CD4-positive, alpha-beta T cell (primary cell): ENCODE data around the gene CEP170B. TPM values are rescaled to one million over a fixed set of nuclear protein-coding genes. Genes with fewer than 3 reads are reported as not detected.

ENCODE experiments used
- ATAC-seq: fragments of 200-7000 bp; cut with Tn5 transposase; one replicate; pipeline ENCODE4 v1.10.0; 2022; ENCODE audit warnings: mild to moderate bottlenecking; ENCODE audit not compliant: poor library complexity
- CTCF ChIA-PET: fragments of 350-600 bp; sonication (Branson Sonifier 250); formaldehyde crosslinking; loops from one replicate; lab custom pipeline; 2021; ENCODE audit warnings: antibody characterized with exemption, inconsistent platforms; lab: Charles Lee
- POLR2A ChIA-PET: fragments of 350-600 bp; sonication (Branson Sonifier 250); formaldehyde crosslinking; loops from one replicate; lab custom pipeline; 2021; ENCODE audit warnings: antibody characterized with exemption, inconsistent platforms; lab: Charles Lee
- DNase-seq, 14 experiments: peaks; one replicate each; pipeline ENCODE4 v3.0.0-alpha.2; 2013 to 2020; ENCODE audit warnings: mixed read lengths in 2 of 14
- H3K27ac ChIP-seq, 2 donors: one replicate each; pipeline versions ENCODE4 v1.5.1 to v1.7.0; 2013; ENCODE audit warnings: low read length in 2 of 2, low read depth in 1 of 2, mild to moderate bottlenecking in 1 of 2
- H3K27me3 ChIP-seq, 2 experiments: 1 replicate in 1 of 2; 2 replicates in 1 of 2; pipeline versions ENCODE4 v1.6.1 to v1.7.0; 2013; ENCODE audit warnings: low read length in 2 of 2, control low read depth in 1 of 2, mild to moderate bottlenecking in 1 of 2, moderate library complexity in 1 of 2; ENCODE audit not compliant: insufficient read depth in 2 of 2, control insufficient read depth in 1 of 2
- H3K36me3 ChIP-seq: one replicate; pipeline ENCODE4 v1.6.1; 2013; ENCODE audit warnings: low read length, control low read depth; ENCODE audit not compliant: insufficient read depth
- H3K4me1 ChIP-seq: one replicate; pipeline ENCODE4 v1.6.1; 2013; ENCODE audit warnings: low read length, control low read depth; ENCODE audit not compliant: insufficient read depth
- H3K4me3 ChIP-seq: one replicate; pipeline ENCODE4 v1.5.1; 2013; ENCODE audit warnings: mild to moderate bottlenecking, low read length, moderate library complexity
- H3K9me3 ChIP-seq, 2 experiments: 1 replicate in 1 of 2; 2 replicates in 1 of 2; pipeline versions ENCODE4 v1.6.1 to v1.7.0; 2013; ENCODE audit warnings: low read length in 2 of 2, mild to moderate bottlenecking in 2 of 2, control low read depth in 1 of 2, moderate library complexity in 1 of 2; ENCODE audit not compliant: control insufficient read depth in 1 of 2, insufficient read depth in 1 of 2
- H3K27ac Mint-ChIP-seq: one replicate; pipeline ENCODE4 v1.8.0; 2020; ENCODE audit warnings: mixed read lengths
- H3K27me3 Mint-ChIP-seq: one replicate; pipeline ENCODE4 v1.8.0; 2021; ENCODE audit warnings: mixed read lengths
- H3K36me3 Mint-ChIP-seq: one replicate; pipeline ENCODE4 v1.8.0; 2021; ENCODE audit warnings: low read depth, mixed read lengths
- H3K4me1 Mint-ChIP-seq: one replicate; pipeline ENCODE4 v1.8.0; 2021; ENCODE audit warnings: low read depth, mixed read lengths
- H3K4me3 Mint-ChIP-seq: one replicate; pipeline ENCODE4 v1.8.0; 2020; ENCODE audit warnings: mild to moderate bottlenecking, mixed read lengths
- H3K9me3 Mint-ChIP-seq: one replicate; pipeline ENCODE4 v1.8.0; 2020; ENCODE audit warnings: mixed read lengths
- intact Hi-C, 2 experiments: fragments of 100-400 bp; cut with DNase I in 1 of 2; cut with micrococcal nuclease in 1 of 2; formaldehyde crosslinking; loops; one replicate each; pipeline versions ENCODE4 v1.15.1 to v1.9.0; 2023 to 2025; cut with DNase I, micrococcal nuclease
- total RNA-seq, 174 experiments: library from RNA in 2 of 174; stranded (reverse) in 2 of 174; gene quantifications; one replicate each; pipeline ENCODE4 v1.2.3 and lab custom pipeline; 2021 to 2026
- TF ChIP-seq, protein P1 (sequence below): fragments of 200-600 bp; IDR thresholded peaks from one replicate; pipeline ENCODE4 v1.8.0; 2022; ENCODE audit warnings: antibody characterized with exemption, mild to moderate bottlenecking

Gene CEP170B
- total RNA-seq, 2 experiments from 2014 or later = 4.4 to 4.7 TPM

DNA sequence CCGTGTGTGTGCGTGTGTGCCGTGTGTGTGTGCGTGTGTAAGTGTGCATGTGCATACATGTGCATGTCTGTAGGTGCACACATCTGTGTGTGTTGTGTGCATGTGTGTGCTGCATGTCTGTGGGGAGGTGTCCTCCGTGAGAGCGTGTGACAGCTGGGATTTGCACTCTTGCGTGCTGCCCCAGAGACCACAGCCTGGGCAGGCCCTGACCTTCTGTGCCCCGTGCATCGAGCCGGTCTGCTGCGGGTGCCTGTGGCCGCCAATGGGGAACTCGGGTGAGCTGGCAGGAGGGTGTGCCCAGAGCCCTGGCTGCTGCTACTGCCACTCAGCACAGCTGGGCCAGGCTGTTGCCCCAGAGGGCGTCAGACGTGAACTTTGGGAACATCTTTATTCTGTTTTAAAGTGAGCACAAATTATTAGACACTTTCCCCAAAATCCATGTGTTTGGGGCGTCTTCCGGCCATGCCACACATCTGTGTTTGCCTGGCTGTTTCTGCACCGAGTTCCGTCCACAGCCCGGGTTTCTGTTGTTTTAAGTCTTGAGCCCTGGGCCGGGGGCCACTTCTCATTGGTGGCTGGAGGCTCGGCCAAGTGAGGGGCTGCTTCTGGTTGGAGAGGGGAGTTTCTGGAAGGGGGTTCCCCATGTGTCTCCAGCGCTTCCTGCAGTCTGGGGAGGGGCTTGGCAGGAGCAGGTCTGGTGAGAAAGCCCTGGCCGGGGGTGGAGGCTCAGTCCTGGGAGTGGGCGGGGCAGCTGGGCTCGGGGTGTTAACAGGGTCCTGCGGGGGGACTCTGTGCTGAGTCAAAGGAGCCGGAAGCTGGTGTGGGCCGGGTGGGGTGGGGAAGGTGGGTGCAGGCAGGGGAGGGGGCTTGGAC, 7.6 kb downstream of the CEP170B start:
- H3K36me3 ChIP-seq = no peaks in the 10 kb centered on the region
- peak in 1 of 14 experiments; percentile 30 for DNase-seq
- no peaks in the 10 kb centered on the region for H3K36me3 Mint-ChIP-seq
- peaks cover 0 to 5% of the 10 kb centered on the region in 2 experiments for H3K27me3 ChIP-seq
- H3K9me3 ChIP-seq = no peaks in the 10 kb centered on the region
- ChIA-PET POLR2A (no interaction called here), CTCF (no interaction called here)
- H3K4me1 Mint-ChIP-seq = no peaks in the 10 kb centered on the region
- H3K4me3 Mint-ChIP-seq = no peak overlapping the region
- intact Hi-C loops = no loop called here
- TF ChIP-seq, protein P1, sequence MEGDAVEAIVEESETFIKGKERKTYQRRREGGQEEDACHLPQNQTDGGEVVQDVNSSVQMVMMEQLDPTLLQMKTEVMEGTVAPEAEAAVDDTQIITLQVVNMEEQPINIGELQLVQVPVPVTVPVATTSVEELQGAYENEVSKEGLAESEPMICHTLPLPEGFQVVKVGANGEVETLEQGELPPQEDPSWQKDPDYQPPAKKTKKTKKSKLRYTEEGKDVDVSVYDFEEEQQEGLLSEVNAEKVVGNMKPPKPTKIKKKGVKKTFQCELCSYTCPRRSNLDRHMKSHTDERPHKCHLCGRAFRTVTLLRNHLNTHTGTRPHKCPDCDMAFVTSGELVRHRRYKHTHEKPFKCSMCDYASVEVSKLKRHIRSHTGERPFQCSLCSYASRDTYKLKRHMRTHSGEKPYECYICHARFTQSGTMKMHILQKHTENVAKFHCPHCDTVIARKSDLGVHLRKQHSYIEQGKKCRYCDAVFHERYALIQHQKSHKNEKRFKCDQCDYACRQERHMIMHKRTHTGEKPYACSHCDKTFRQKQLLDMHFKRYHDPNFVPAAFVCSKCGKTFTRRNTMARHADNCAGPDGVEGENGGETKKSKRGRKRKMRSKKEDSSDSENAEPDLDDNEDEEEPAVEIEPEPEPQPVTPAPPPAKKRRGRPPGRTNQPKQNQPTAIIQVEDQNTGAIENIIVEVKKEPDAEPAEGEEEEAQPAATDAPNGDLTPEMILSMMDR = no peak
- H3K4me3 ChIP-seq = no peak overlapping the region
- ATAC-seq = no peak
- no peaks in the 10 kb centered on the region for H3K9me3 Mint-ChIP-seq
- no peaks in the 10 kb centered on the region for H3K4me1 ChIP-seq
- no peak overlapping the region for H3K27ac ChIP-seq
- peaks cover 4% of the 10 kb centered on the region for H3K27me3 Mint-ChIP-seq
- no peak overlapping the region for H3K27ac Mint-ChIP-seq

DNA sequence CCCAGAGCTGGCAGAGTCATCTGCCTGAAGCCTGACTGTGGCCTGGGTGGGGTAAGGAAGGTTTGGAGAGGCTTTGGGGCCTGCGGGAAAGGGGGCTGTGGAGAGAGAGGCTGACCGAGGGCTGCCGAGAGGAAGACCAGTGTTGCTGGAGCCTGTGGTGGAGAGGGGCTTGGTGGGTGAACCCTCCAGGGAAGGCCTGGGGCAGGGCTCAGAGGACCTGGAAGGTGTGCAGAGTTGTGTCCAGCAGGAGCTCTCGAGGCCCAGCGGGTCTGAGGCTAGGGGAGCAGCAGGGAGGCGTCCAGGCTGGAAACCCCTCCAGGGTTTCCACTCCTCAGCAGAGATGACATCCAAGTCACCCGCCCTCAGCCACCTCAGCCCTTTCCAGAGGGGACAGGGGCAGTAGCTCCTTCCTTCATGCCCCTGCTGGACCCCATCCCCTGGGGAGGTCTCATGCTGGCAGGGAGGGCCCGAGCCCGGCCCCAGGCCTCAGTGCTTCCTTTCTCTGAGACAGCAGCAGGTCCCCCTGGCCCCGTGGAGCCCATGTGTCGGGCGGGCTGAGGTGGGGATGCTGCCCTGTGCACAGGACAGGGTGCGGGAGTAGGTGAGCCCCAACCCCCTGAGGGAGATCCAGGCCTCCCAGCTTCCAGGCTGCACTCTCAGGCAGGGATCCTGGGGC, 8.4 kb downstream of the CEP170B start:
- Mint-ChIP-seq H3K9me3 (no peaks in the 10 kb centered on the region), H3K4me1 (no peaks in the 10 kb centered on the region), H3K27me3 (no peaks in the 10 kb centered on the region), H3K36me3 (no peaks in the 10 kb centered on the region), H3K4me3 (no peak overlapping the region), H3K27ac (no peak overlapping the region)
- Histone ChIP-seq H3K4me3 (no peak overlapping the region), H3K27ac (no peak overlapping the region), H3K36me3 (no peaks in the 10 kb centered on the region), H3K27me3 (peaks cover 0 to 5% of the 10 kb centered on the region in 2 experiments), H3K9me3 (no peaks in the 10 kb centered on the region), H3K4me1 (no peaks in the 10 kb centered on the region)
- DNase-seq = no peak
- ATAC-seq = no peak
- TF ChIP-seq, protein P1 = no peak
- intact Hi-C loops = no loop called here
- ChIA-PET POLR2A (no interaction called here), CTCF (no interaction called here)

DNA sequence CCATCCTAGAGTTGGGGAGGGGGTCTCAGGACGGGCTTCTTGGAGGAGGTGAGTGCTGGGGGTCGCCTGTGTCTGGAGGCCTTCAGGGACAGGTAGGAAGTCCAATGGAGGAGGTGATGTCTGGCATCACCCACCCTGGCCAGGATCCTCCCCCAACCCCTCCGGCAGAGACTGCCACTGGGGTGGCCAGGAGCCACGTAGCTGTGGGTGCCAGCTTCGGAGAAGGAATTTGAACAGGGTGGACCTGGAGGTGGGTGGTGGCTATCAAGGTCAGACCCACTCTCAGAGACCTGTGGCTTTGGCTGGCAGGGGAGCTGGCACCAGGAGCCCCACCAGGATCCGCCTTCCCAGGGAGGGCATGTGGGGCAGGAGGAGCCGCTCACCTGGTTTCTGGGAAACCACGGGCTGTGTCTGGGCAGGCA, 9.1 kb downstream of the CEP170B start:
- Histone ChIP-seq H3K27me3 (peaks cover 0 to 5% of the 10 kb centered on the region in 2 experiments), H3K36me3 (no peaks in the 10 kb centered on the region), H3K9me3 (no peaks in the 10 kb centered on the region), H3K4me3 (no peak overlapping the region), H3K4me1 (no peaks in the 10 kb centered on the region), H3K27ac (no peak overlapping the region)
- H3K9me3 Mint-ChIP-seq = no peaks in the 10 kb centered on the region
- ChIA-PET CTCF (no interaction called here), POLR2A (no interaction called here)
- H3K4me1 Mint-ChIP-seq = no peaks in the 10 kb centered on the region
- no peaks in the 10 kb centered on the region for H3K27me3 Mint-ChIP-seq
- DNase-seq (no peak), ATAC-seq (no peak)
- TF ChIP-seq, protein P1 = no peak
- no peak overlapping the region for H3K27ac Mint-ChIP-seq
- intact Hi-C loops = no loop called here
- H3K36me3 Mint-ChIP-seq = no peaks in the 10 kb centered on the region
- no peak overlapping the region for H3K4me3 Mint-ChIP-seq
